ENCODE measurements around the gene AKNAD1.
A peak's percentile ranks its signal among the peaks of the same experiment; 100 is the strongest.

Gene AKNAD1

GRCh38 chr1:108881369-108881768 is 24.5 kb upstream of the AKNAD1 start:
- TF ChIP-seq GATA1 (IDR thresholded peaks at IDR 0.05; ENCODE audit: low read depth, low read length), result no peak
- no peak for TF ChIP-seq POLR2A (IDR thresholded peaks at IDR 0.05; ENCODE audit: low read length)
- no peak for DNase-seq

- no peak for TF ChIP-seq GATA1 (IDR thresholded peaks at IDR 0.05; ENCODE audit: low read depth, low read length)
- TF ChIP-seq POLR2A (IDR thresholded peaks at IDR 0.05; ENCODE audit: low read length), result no peak
- no peak for DNase-seq
Measured at GRCh38 chr1:108880850-108881249, 24.0 kb upstream of the AKNAD1 start.

GRCh38 chr1:108878678-108879077 is 21.8 kb upstream of the AKNAD1 start:
- TF ChIP-seq GATA1 (IDR thresholded peaks at IDR 0.05; ENCODE audit: low read depth, low read length) (no peak), POLR2A (IDR thresholded peaks at IDR 0.05; ENCODE audit: low read length) (no peak)
- no peak for DNase-seq

- no peak for DNase-seq
- no peak for TF ChIP-seq POLR2A (IDR thresholded peaks at IDR 0.05; ENCODE audit: low read length)
- no peak for TF ChIP-seq GATA1 (IDR thresholded peaks at IDR 0.05; ENCODE audit: low read depth, low read length)
Measured at GRCh38 chr1:108878160-108878469, 21.2 kb upstream of the AKNAD1 start.

GRCh38 chr1:108877348-108878159 is 20.7 kb upstream of the AKNAD1 start:
- TF ChIP-seq GATA1 (IDR thresholded peaks at IDR 0.05; ENCODE audit: low read depth, low read length), result no peak
- peak; percentile 46 for DNase-seq

GRCh38 chr1:108871050-108871724 is 14.3 kb upstream of the AKNAD1 start:
- DNase-seq, result no peak
- TF ChIP-seq POLR2A (IDR thresholded peaks at IDR 0.05; ENCODE audit: low read length) (no peak), GATA1 (IDR thresholded peaks at IDR 0.05; ENCODE audit: low read depth, low read length) (no peak)

- TF ChIP-seq POLR2A (IDR thresholded peaks at IDR 0.05; ENCODE audit: low read length) (no peak), GATA1 (IDR thresholded peaks at IDR 0.05; ENCODE audit: low read depth, low read length) (no peak)
- no peak for DNase-seq
Measured at GRCh38 chr1:108865316-108865910, 8.5 kb upstream of the AKNAD1 start.

GRCh38 chr1:108863984-108864383 is 7.1 kb upstream of the AKNAD1 start:
- no peak for DNase-seq
- TF ChIP-seq POLR2A (IDR thresholded peaks at IDR 0.05; ENCODE audit: low read length), result no peak
- TF ChIP-seq GATA1 (IDR thresholded peaks at IDR 0.05; ENCODE audit: low read depth, low read length), result no peak

GRCh38 chr1:108862698-108863477 is 6.0 kb upstream of the AKNAD1 start:
- TF ChIP-seq POLR2A (IDR thresholded peaks at IDR 0.05; ENCODE audit: low read length), result no peak
- TF ChIP-seq GATA1 (IDR thresholded peaks at IDR 0.05; ENCODE audit: low read depth, low read length), result no peak
- DNase-seq, result no peak

- TF ChIP-seq POLR2A (IDR thresholded peaks at IDR 0.05; ENCODE audit: low read length) (no peak), GATA1 (IDR thresholded peaks at IDR 0.05; ENCODE audit: low read depth, low read length) (no peak)
- no peak for DNase-seq
Measured at GRCh38 chr1:108862017-108862610, 5.2 kb upstream of the AKNAD1 start.

- DNase-seq, result no peak
- TF ChIP-seq GATA1 (IDR thresholded peaks at IDR 0.05; ENCODE audit: low read depth, low read length) (no peak), POLR2A (IDR thresholded peaks at IDR 0.05; ENCODE audit: low read length) (no peak)
Measured at GRCh38 chr1:108861566-108861965, 4.7 kb upstream of the AKNAD1 start.

GRCh38 chr1:108860190-108860907 is 3.5 kb upstream of the AKNAD1 start:
- TF ChIP-seq POLR2A (IDR thresholded peaks at IDR 0.05; ENCODE audit: low read length) (no peak), GATA1 (IDR thresholded peaks at IDR 0.05; ENCODE audit: low read depth, low read length) (no peak)
- DNase-seq, result no peak
